GM03348 (cell line): ENCODE results near the gene MAL.

Experiments
- DNase-seq: peaks from one replicate; pipeline ENCODE4 v3.0.0; 2012; ENCODE audit warnings: low spot score

Gene MAL

DNA sequence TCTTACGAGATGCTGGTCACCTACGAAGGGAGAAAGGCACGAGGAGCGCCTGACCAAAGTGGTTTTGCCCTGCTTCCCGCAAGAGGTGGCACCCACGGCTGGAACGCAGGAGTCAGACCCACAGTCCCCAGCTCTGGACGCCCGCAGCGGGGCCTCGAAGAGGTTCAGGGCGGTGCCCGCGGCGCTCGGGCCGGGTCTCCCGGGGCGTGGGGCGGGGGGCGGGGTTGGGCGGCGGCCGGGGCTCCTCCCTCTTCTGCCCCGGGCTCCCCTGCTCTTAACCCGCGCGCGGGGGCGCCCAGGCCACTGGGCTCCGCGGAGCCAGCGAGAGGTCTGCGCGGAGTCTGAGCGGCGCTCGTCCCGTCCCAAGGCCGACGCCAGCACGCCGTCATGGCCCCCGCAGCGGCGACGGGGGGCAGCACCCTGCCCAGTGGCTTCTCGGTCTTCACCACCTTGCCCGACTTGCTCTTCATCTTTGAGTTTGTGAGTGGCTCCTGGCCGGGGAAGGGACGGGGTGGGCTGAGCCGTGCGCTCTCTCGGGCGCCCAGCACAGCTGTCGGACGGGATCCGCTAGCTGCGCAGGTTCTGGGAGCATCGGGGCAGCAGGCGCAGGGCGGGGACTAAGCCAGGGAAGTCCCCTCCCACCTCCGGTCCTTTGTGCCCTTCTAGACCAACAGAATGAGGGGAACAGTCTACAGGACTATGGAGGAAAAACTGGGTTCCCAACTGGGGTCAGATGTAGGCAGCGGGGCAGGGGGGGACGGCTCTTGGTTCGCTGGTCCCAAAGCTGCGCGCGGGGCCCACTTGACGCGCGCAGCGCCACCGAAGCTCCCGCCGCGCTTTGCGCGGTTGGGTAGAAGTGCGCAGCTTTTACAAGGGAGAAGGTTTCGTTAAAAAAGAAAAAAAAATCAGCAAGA is at the start of gene MAL:
TSS of gene MAL (plus strand) at position 303 of the 914 bp plus-strand sequence. CDS start at position 388, 85 bp downstream.
- DNase-seq, result no peak

DNA sequence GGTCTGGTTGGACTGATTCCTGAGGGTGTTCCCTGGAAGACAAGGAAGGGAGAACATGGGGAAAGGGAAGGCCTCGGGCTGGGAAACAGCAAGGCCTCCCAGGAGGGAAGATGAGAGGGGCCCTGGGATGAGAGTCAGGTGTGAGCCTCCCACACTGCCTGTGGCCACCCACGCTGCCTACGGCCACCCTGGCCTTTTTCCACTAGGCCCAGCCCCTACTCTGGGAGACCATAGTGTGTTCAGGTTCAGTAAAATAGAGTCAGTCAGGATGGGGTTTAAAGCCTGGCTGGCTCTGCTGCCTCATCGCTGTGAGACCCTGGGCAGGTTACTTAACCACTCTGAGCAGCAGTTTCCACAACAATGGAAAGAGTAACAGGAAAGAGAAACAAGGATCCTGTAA is 47.7 kb upstream of the MAL start:
- no peak for DNase-seq

DNA sequence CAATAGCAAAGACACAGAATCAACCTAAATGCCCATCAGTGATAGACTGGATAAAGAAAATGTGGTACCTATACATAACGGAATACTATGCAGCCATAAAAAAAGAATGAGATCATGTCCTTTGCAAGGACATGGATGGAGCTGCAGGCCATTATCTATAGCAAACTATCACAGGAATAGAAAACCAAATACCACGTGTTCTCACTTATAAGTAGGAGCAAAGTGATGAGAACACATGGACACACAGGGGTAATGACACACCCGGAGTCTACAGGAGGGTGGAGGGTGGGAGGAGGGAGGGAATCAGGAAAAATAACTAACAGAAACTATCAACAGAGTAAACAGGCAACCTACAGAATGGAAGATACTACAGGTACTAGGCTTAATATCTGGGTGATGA is 46.6 kb upstream of the MAL start:
- DNase-seq, result no peak

DNA sequence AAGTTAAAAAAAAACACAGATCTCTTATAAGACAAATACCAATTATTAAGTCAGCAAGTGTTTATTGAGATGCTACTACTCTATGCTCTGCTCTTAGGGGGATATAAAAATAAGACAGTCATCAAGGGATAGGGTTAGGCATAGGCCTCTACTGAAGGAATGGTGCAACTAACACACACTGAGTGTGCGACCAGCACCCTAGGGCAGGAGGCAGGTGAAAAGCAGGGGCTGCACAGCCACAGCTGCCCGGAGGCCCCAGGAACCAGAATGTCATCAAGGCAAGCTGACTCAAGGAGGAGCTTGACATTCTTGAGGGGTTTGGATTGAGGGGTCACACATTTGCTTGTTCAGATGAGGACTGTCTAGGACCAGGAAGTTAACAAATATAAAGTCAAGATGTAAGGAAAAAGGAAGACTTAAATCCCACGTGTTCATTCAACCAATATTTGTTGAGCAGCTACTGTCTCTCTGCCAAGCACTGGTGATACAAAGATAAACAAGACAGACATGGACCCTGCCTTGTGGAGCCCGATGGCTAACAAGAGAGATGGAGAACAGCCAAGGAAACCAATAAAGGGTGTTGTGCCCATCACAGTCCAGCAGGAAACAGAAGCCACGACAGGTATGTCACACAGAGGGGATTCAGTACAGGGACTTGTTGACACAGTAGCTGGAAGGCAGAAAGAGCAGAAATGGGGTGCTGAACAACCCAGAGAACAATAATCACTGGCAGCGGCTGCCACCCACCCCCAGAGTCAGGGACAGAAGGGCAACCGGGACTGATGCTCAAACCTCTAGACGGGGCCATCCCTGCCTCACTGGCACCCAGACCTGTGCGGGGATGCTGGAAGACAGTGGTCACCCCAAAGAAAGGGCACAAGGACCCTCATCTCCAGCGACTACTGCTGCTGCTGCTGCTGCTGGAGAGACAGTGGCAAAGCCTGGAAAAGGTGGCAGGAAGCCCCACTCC is 45.8 kb upstream of the MAL start:
- no peak for DNase-seq

DNA sequence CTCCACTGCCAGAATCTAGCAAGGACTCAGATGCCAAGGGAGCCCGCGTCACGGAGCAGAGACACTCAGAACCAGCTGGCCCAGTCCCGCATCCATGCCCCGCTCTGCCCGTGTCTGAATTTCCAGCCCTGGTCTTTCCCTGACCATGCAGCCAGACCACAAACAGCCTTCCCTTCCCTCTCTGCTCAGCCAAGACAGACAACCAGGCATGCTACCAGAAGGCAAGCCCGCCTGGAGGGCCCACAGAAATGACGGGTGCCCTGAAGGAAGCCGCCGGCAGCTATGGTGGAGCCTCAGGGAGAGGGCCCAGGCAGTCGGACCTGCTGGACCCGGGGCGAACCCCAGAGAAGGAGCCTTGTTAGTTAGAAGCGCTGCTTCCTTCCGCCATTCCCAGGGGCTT is 45.1 kb upstream of the MAL start:
- no peak for DNase-seq

DNA sequence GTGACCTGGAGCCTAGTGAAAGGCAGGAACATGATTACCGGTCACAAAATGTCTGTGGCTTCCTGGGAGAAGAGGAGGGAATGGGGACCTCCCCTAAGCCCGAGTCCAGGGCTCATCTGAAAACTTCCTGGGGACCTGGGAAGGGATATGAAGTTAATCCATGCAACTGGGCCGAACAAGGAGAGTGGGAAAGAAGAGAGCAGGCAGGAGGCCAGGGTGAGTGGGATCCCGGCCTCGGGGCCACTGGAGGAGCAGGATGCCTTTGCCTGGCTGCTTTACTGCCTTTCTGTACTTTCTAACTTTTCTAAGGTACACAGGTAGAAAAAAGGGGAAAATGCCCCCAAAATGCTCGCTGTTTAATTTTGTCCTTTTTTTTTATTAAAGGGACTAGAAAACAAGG is 43.4 kb upstream of the MAL start:
- no peak for DNase-seq

DNA sequence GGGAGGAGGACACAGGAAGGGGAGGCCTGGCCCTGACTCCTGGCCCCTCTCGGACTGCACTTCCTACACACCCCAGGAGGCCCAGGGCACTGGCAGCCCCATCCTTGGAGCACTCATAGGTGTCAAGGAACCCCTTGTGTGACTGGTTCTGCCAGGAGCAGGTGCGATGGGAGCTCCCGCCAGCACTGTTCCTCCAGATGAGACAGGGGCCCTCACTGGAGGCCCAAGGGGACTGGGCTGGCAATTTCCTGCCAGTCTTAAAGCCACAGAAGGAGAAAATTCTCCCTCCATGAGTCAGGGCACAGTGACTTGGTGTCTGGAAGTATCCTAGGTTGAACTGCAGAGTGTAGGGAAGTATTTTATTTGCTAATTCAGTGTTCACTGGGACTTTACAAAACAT is 42.8 kb upstream of the MAL start:
- no peak for DNase-seq

DNA sequence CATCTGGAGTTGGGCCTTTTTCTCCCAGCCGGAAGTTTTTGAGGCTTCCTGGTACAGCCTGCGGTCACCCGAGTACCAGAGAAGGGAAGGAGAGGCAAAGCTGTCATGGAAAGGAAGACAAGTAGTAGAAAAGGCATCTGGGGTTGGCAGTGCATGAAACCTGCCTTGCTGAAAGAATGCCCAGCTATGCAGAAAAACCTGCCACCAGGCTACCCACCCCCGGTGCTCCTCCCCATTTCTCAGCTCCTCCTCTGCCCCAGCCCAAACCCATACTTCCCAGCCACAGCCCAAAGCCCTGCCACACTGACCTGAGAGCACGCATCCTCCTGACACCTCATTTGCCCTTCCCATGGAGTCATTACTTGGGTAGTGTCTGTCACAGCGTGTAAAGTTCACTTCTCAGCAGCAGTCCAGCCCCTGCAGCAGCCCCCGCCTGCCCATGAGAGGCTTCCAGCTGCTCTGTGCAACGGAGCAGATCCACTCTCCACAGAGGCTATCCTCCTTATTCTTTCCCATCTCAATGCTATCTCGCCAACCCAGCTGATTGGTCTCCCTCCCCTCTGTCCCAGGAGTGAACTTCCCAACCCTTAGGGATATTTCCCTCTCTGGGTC is 40.4 kb upstream of the MAL start:
- DNase-seq, result no peak

DNA sequence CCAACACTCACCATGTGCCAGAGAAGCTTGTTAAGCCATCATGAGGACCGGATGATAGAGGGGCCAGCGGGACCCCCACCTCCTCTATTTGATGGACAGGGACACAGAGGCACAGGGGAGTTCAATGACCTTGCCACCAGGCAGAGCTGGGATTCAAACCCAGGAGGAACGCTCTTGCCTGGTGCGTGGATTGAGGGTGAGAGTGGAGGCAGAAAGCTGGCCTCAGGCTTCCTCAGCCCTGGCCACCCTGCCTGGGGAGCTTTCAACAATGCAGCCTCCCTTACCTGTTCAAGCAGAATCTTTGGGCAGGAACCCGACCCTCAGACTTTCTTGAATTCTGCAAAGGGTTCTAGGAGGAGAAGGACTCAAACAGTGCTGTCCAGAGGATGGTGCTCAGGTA is 39.9 kb upstream of the MAL start:
- DNase-seq, result no peak

DNA sequence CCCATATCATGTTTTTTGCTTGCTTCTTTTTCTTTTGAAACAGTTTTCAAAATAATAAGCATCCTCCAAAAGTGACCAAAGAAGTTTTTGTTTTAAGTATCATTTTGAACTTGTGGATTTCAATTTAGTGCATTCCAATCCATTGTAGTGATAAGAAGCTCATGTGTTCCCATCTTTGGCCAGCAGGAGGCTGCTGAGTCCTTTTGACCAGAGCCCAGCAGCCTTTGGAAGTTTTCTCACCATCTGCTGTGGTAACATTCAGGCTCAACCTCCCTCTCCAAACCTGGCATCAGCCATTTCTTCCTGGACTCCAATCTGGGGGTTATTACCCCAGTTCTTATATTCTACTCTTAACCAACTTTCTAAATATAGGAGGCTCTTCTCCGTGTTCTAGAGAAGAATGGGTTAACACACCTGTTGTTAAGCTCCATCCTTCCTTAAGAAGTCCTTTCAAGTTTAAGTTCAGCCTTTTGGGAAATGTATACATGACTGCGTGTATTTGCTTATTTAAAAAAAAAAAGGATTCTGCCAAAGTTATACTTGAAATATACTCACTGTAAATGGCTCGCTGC is 39.0 kb upstream of the MAL start:
- DNase-seq, result peak; percentile 87

DNA sequence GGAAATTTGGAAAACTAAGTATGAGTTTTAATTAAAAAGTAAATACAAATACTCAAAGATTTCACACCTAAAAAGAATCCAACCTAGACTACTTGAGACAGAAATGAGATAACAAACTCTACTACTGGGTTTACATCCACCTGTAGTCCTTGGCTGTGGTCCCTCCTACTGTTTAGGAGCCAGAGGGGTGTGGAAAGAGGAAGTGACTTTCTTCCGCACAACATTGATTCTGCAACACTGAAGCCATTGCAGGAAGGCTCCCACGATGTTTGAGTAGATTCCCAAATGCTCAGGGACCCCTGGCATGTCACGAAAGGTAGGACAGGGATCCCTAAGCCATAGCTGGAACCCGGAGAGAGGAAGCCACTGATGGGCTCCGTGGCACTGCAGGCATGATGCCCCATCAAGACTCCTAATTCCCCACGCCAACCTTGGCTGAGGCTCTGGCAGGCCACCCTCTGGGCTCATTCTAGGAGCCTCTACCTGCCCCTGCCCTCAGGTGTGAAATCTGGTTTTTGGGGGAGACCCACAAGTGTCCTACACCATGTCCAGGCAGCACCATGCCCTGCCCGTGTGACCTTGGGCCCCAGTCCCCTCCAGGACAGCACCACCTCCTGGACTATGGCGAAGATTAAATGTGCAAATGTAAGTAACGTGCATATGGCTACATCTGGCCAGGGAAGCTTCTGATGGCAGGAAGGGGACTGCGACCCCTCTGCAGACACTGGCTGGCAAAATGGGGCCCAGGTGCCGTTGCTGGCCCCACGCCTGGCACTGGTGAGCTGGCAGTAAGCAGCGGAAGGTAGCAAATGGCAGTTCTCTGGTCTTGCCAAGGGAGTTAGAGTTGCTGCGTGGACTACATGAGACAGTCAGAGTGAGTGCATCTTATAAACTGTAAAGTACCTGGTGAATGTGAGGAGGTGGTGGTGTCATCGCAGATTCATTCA is 38.2 kb upstream of the MAL start:
- DNase-seq, result no peak

DNA sequence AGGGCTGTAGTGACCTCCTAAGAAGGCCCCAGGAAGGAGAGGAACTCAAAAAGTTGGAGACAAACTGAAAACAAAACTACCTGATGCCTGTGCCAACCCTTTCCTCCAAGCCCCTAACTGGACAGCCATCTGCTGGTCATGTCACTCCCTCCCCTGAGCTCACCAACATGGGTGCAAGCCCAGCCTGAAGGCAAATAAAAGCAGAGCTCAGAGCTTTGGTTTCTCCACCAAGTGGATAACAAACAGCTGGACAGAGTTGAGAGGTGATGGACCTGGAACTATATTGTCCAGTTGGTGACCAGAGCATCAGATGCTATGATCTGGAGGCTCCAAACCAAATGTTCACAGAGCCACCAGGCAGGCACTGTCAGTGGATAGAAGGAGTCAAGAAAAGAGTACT is 34.6 kb upstream of the MAL start:
- DNase-seq, result no peak

DNA sequence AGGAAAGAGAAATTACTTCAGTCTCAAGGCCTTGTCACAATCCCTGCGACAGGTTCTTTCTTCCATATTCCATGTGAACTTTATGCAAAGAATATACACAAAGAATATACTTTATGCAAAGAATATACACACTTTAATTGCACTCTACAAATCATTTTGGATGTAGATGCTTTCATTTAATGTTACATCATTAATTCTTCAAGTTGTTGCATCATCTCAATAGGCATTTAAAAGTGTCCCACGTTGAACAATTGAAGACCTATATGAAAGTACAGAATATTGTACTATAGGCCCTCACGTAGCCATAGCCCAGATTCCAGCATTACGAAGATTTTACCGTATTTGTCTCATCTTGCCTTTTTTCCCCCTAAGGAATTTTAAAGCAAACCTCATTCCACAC is 33.1 kb upstream of the MAL start:
- no peak for DNase-seq

DNA sequence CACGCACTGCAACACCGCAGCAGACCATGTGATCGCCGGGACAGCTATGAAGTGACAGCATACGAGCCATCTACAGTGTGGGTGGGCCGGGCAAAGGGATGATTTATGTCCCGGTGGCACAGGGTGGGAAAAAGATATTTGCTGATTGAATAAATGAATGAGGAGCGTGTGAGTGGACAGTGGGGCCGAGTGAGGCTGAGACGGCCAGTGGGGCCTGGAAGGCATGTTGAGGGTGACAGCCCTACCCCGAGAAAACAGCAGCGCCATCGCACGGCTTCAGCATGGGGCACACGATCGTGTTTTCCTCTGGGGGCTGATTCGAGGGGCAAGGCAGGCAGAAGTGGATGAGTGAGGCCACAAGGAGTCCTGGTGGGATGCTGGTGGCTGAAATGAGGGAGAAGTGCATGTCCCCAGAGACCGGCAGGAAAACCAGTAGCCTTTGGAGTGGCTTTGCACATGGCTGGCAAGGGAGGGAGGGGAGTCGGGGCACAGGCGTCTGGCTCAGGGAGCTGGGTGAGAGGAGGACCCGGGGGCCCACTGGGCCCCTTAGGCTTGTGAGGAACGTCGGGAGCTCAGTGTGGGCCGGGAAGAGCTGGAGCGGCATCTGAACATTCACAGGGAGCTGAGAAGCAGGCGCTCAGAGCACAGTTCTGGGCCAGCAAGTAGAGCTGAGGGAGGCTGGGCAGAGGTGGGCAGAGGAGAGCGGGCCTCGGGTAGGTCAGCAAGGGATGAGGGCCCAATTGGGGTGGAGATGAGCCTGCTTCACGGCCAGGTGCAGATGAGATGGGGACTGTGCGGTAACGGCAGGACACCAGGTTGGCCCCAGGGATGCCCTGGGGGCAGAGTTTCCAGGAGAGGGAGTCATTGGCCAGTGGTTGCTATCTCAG is 32.1 kb upstream of the MAL start:
- no peak for DNase-seq

DNA sequence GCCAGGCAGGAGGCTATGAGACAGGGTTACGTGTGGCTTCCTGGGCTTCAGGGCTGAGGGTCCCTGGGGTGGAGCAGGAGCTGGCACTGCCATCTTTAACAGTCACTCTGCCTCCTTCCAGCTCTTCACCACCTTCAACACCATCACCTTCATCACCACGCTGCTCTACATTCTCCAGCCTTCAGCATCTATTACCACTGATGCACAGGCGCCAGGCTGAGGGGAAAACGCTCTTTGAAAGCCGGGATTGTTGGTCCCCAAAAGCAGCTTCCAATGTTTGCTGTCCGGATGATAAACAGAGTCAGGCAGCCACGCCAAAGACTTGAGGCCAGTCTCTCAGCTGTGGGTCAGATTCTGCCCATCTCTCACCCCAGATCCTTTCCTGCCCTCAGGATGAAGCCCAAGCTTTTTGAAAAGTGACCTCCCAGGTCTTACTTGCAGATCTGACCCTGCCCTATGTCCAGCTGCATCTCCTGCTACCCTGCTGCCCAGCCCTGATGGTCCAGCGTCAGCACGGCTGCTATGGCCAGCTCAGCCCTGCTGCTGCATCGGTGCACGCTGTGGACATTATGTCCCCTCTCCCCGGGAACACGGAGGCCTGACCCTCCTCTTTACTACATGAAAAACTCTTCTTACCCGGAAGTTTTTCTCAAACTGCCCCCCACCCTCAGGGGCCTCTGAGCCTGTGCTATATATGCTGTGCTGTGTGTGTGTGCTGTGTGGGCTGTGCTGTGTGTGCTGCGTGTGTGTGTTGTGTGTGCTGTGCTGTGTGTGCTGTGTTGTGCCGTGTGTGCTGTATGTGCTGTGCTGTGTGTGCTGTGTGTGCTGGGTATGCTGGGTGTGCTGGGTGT is 31.2 kb upstream of the MAL start:
- DNase-seq, result no peak

DNA sequence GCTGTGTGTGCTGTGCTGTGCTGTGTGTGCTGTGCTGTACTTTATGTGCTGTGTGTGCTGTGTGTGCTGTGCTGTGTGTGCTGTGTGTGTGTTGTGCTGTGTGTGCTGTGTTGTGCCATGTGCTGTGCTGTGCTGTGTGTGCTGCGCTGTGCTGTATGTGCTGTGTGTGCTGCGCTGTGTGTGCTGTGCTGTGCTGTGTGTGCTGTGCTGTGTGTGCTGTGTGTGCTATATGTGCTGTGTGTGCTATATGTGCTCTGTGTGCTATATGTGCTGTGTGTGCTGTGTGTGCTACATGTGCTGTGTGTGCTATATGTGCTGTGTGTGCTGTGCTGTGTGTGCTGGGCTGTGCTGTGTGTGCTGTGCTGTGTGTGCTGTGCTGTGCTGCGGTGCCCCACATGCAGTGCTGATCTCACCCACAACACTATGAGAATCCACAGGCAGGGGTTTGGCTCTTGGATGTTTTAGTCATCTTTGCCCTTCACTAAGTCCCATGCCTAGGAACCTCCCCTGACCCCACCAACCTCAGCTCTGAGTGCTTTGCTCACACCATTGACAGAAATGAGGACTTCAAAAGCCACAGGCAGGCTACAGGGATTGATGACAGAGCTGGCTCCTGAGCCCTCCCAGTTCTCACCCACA is 30.5 kb upstream of the MAL start:
- DNase-seq, result no peak

DNA sequence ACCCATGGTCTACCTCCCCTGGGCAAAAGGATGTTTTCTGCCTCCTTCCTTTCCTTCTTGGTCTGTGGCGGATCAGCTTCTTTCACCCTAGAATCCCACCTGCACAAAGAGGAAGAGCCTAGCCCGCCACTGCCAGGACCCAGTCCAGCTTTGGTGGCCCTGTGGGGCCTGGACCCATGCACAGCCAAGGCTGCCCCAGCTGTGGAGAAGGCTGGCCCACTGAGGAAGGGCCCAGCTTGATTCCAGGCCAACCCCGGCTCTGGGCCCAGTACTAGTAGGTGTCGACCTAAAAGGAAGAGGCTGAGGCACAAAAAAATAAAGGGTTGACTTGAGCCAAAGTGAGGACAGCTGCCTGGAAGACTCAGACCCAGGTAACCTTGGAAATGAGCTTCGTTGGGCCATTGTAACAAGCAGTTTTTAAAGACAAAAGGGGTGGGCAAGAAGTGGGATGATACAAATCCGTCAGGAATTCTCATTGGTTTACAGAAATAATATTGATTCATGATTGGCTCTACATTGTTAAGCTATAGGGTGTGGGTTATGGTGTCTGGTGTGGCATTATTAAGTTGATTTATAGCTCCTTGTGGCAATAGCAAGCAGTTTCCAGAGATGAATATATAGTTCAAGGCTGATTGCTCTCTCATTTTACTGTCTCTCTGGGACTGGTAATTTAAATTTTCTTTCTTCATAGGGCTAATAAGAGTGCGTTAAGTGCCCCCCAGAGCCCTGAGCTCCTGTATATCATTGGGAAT is 29.8 kb upstream of the MAL start:
- no peak for DNase-seq
